ENCODE measurements around the gene USP6NL. TPM values are rescaled to one million over a fixed set of nuclear protein-coding genes. Genes with fewer than 3 reads are reported as not detected.

USP6NL gene
- total RNA-seq, 1 donor from 2014 or later, result 20.0 TPM

DNA sequence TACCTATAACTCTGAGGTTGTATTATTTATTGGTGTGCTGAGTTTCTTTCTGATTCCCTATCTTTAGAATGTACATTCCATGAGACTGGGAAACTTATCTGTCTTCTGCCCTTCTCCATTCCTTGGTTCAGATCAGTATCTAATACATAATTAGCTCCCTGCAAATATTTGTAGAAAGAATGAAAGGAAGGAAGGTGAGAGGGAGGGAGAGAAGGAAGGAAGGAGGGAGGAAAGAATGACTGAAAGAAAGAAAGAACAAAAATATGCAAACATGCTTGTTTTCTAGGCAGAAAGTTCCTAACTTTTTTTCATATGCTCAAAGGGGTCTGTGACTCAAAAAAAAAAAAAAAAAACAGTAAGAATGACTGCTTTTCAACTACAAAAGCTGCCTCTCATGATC lies 3.9 kb upstream of the USP6NL start:
- Histone ChIP-seq H3K27ac (no peak overlapping the region), H3K27me3 (ENCODE audit: low read depth) (no peaks in the 10 kb centered on the region), H3K36me3 (no peaks in the 10 kb centered on the region), H3K4me3 (no peak overlapping the region), H3K9me3 (peaks cover 5% of the 10 kb centered on the region), H3K4me1 (no peaks in the 10 kb centered on the region)
- intact Hi-C loops (cut with DNase I), result no loop called here
- TF ChIP-seq, protein P1, sequence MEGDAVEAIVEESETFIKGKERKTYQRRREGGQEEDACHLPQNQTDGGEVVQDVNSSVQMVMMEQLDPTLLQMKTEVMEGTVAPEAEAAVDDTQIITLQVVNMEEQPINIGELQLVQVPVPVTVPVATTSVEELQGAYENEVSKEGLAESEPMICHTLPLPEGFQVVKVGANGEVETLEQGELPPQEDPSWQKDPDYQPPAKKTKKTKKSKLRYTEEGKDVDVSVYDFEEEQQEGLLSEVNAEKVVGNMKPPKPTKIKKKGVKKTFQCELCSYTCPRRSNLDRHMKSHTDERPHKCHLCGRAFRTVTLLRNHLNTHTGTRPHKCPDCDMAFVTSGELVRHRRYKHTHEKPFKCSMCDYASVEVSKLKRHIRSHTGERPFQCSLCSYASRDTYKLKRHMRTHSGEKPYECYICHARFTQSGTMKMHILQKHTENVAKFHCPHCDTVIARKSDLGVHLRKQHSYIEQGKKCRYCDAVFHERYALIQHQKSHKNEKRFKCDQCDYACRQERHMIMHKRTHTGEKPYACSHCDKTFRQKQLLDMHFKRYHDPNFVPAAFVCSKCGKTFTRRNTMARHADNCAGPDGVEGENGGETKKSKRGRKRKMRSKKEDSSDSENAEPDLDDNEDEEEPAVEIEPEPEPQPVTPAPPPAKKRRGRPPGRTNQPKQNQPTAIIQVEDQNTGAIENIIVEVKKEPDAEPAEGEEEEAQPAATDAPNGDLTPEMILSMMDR (IDR thresholded peaks at IDR 0.05), result no peak
- ATAC-seq (no peak), DNase-seq (no peak)

DNA sequence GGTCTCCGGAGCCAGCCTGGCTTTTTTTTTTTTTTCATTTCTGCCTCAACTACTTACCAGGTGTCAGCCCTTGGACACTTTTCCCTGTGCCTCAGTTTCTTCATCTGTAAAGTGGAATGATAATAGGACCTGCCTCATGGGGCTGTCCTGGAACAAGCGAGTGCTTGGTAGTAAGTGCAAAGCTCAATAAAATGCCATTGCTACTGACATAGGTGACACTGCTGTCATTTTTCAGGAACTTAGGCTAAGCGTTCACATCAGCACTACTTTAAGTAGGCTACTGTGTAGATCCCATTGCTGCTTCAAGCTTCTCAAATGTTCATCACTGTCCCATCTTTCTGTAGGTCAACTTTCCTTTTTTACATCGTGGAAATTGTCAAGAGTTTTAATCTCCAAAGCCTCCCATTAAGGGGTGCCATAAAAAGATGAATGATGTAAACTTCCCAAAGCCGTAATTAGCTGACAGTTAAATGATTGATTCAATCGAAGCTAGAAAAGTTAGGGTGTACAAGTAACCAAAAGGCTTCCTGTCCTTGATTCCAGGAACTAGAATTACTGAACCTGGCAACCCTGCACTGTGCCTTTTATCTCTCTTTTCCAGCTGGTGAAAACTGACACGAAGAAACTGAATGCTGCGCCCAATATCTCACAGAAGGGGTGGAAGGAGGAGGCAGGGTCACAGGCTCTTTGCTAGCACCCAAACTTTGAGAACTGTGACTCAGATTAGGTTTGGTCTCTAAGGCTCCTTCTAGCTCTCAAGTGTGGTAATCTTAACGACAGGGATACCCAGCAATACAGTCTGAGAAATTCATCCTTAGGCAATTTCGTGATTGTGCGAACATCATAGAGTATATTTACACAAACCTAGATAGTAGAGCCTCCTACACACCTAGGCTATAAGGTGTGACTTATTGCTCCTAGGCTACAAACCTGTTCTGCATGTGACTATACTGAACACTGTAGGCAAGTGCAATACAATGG lies 861 bp upstream of the USP6NL start:
- Histone ChIP-seq H3K36me3 (no peaks in the 10 kb centered on the region), H3K27ac (peak overlapping the region; percentile 89), H3K4me3 (peak overlapping the region; percentile 76), H3K9me3 (no peaks in the 10 kb centered on the region), H3K27me3 (ENCODE audit: low read depth) (no peaks in the 10 kb centered on the region), H3K4me1 (peaks cover 24% of the 10 kb centered on the region)
- peak in 1 of 2 donors; percentile 3 for ATAC-seq
- DNase-seq, result no peak
- TF ChIP-seq, protein P1 (IDR thresholded peaks at IDR 0.05), result no peak
- intact Hi-C loops (cut with DNase I), result no loop called here

DNA sequence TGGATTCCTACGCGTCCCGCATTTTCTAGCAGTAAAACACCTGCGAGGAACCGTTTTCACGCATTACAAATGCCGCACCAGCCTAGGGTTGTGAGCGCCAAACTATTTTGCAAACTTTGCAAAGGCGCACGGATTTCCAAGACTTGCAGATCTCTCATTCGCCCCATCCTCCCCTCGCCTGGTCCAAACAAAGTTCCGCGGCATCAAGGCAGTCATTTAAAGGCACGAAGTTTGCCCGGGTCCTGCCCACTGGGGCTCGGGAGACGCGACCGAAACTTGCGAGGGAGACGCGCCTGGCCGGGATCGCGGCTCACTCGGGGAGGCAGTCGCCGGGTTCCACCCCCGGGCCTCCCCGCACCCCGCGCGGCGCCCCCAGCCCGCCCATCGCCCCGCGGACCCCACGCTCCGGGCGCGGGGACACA lies 613 bp downstream of the USP6NL start:
- TF ChIP-seq, protein P1 (IDR thresholded peaks at IDR 0.05), result no peak
- DNase-seq, result peak; percentile 51
- ATAC-seq, result peak in 1 of 2 donors; percentile 31
- H3K9me3 ChIP-seq, result no peaks in the 10 kb centered on the region
- no peaks in the 10 kb centered on the region for H3K36me3 ChIP-seq
- H3K27ac ChIP-seq, result peak overlapping the region; percentile 89
- H3K4me3 ChIP-seq, result peak overlapping the region; percentile 76
- H3K27me3 ChIP-seq (ENCODE audit: low read depth), result no peaks in the 10 kb centered on the region
- intact Hi-C loops (cut with DNase I), result no loop called here
- H3K4me1 ChIP-seq, result peaks cover 28% of the 10 kb centered on the region

DNA sequence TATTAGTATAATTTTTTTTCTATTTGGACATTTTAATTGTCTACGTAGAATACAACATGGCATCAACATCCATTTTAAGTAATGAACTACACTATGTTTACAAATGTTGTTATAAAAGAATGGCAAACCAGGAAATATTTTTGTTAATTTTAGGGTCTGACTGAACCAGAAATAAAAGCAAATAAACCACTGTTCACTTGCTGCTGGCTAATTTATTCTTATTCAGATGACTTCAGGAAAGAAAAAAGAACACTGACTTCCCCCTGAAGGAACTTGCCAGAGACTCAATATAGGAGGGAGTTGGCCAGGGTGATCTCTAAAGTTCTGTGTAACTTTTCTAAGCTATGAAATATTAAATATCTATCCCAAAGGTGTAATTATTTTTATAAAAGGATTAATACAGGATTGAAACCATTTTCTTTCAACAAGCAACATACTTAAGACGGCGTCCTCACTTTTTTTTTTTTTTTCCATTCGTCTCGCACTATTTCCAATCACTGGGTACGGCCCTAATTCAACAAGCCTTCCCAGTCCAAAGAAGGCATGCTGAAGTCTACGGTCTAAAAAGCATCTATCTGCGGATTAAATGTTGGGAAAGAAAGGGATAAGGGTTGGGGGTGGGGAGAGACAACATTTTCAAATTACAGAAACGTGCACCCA lies 1.2 kb downstream of the USP6NL start:
- H3K9me3 ChIP-seq, result no peaks in the 10 kb centered on the region
- TF ChIP-seq, protein P1 (IDR thresholded peaks at IDR 0.05), result no peak
- no peaks in the 10 kb centered on the region for H3K36me3 ChIP-seq
- peak overlapping the region; percentile 89 for H3K27ac ChIP-seq
- ATAC-seq, result no peak
- H3K27me3 ChIP-seq (ENCODE audit: low read depth), result no peaks in the 10 kb centered on the region
- intact Hi-C loops (cut with DNase I), result no loop called here
- peak overlapping the region; percentile 76 for H3K4me3 ChIP-seq
- DNase-seq, result no peak
- H3K4me1 ChIP-seq, result peaks cover 28% of the 10 kb centered on the region

DNA sequence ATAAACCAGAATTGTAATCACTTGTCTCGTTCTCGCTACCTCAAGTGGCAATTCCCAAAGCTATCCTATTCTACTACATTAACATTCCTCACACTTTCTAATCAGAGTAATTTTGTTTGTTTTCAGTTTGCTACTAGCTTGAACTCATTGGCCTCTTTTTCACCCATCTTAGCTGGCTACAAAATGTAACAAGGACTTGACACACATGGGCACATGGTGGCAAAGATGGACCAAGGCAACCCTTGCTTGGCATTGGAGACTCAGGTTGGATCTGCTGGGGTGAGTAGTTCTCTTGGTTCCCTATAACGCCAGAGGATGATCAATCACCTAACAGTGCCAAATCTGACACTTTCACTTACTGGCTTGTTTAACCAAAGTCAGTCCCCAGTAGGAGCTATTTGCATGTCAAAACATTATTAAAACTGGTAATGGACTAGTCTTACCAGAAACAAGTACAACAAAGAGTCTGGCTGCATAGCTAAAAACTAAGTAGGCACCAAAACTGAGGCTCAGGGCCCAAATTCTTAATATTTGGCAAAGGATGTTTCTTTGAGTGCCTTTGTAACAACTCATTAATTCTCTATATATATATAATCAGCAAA lies 1.9 kb downstream of the USP6NL start:
- TF ChIP-seq, protein P1 (IDR thresholded peaks at IDR 0.05), result no peak
- peak overlapping the region; percentile 76 for H3K4me3 ChIP-seq
- H3K4me1 ChIP-seq, result peaks cover 28% of the 10 kb centered on the region
- H3K9me3 ChIP-seq, result no peaks in the 10 kb centered on the region
- H3K36me3 ChIP-seq, result no peaks in the 10 kb centered on the region
- peak overlapping the region; percentile 89 for H3K27ac ChIP-seq
- ATAC-seq (no peak), DNase-seq (no peak)
- intact Hi-C loops (cut with DNase I), result loop anchor here (10.0 kb wide), 1 partner anchor 85 kb away; no protein-coding TSS in a partner anchor
- H3K27me3 ChIP-seq (ENCODE audit: low read depth), result no peaks in the 10 kb centered on the region
